ENCODE results near the gene UBL3. TPM values are rescaled to one million over a fixed set of nuclear protein-coding genes. Genes with fewer than 3 reads are reported as not detected.

Gene UBL3
- polyA plus RNA-seq, 1 of the 3 experiments (the other 2 are of a cell fraction) = 5.8 TPM

GRCh38 chr13:29782798-29783197 is 67.6 kb downstream of the UBL3 start:
- no peak for DNase-seq
- Histone ChIP-seq H3K27ac (ENCODE audit: low read depth in 2 of 2, low read length in 1 of 2) (no peak overlapping the region), H3K4me2 (no peak overlapping the region), H3K79me2 (ENCODE audit: insufficient read depth) (peaks cover 21% of the 10 kb centered on the region), H2AFZ (ENCODE audit: low read depth) (no peak overlapping the region), H3K36me3 (replicated peaks in 1 of 2; ENCODE audit: control insufficient read depth in 1 of 2, insufficient read depth in 2 of 2, low read length in 1 of 2) (no peaks in the 10 kb centered on the region), H3K4me3 (ENCODE audit: low read depth in 2 of 2, low read length in 1 of 2) (no peak overlapping the region), H3K9me2 (no peaks in the 10 kb centered on the region), H3K9me3 (no peaks in the 10 kb centered on the region), H4K20me1 (ENCODE audit: insufficient read depth) (no peaks in the 10 kb centered on the region), H3F3A (replicated peaks; ENCODE audit: insufficient read depth) (no peaks in the 10 kb centered on the region), H3K4me1 (ENCODE audit: control insufficient read depth in 1 of 2, insufficient read depth in 2 of 2, low read depth in 1 of 2, low read length in 1 of 2) (no peaks in the 10 kb centered on the region; a peak in 2 of 4 replicates), H3K9ac (no peak overlapping the region), H3K27me3 (ENCODE audit: insufficient read depth) (no peaks in the 10 kb centered on the region)
- ChIA-PET POLR2A (no interaction called here), CTCF (interaction anchor here (0.8 to 1.9 kb wide), 4 partner anchors 9 to 332 kb away, joined by 3 to 7 read pairs (median 6); no protein-coding TSS in a partner anchor)
- WGBS (ENCODE audit: low lambda C conversion rate) = 56% methylated on average over 1 of the region's 1 CpG
- TF ChIP-seq TEAD4 (IDR thresholded peaks at IDR 0.05; ENCODE audit: borderline replicate concordance, insufficient read depth) (no peak), CHD2 (IDR thresholded peaks at IDR 0.05; ENCODE audit: low read length, partially characterized antibody) (no peak), EZH2phosphoT487 (IDR thresholded peaks at IDR 0.05; ENCODE audit: borderline replicate concordance, low read depth) (no peak)

GRCh38 chr13:29774830-29775229 is 75.6 kb downstream of the UBL3 start:
- Histone ChIP-seq H3K36me3 (replicated peaks in 1 of 2; ENCODE audit: control insufficient read depth in 1 of 2, insufficient read depth in 2 of 2, low read length in 1 of 2) (peaks cover 0 to 3% of the 10 kb centered on the region in 2 experiments), H3K4me1 (ENCODE audit: control insufficient read depth in 1 of 2, insufficient read depth in 2 of 2, low read depth in 1 of 2, low read length in 1 of 2) (no peaks in the 10 kb centered on the region), H3F3A (replicated peaks; ENCODE audit: insufficient read depth) (no peaks in the 10 kb centered on the region), H3K9ac (no peak overlapping the region), H3K27me3 (ENCODE audit: insufficient read depth) (no peaks in the 10 kb centered on the region), H3K4me3 (ENCODE audit: low read depth in 2 of 2, low read length in 1 of 2) (no peak overlapping the region), H3K4me2 (no peak overlapping the region), H3K9me3 (no peaks in the 10 kb centered on the region), H4K20me1 (ENCODE audit: insufficient read depth) (no peaks in the 10 kb centered on the region), H3K27ac (ENCODE audit: low read depth in 2 of 2, low read length in 1 of 2) (no peak overlapping the region), H3K9me2 (no peaks in the 10 kb centered on the region), H2AFZ (ENCODE audit: low read depth) (no peak overlapping the region), H3K79me2 (ENCODE audit: insufficient read depth) (peaks cover 12% of the 10 kb centered on the region)
- 83% methylated on average over 1 of the region's 1 CpG for WGBS (ENCODE audit: low lambda C conversion rate)
- TF ChIP-seq YY1 (IDR thresholded peaks at IDR 0.05; ENCODE audit: low read depth) = no peak
- no peak for TF ChIP-seq GABPA (IDR thresholded peaks at IDR 0.05; ENCODE audit: low read depth)
- no peak for TF ChIP-seq MEF2A (IDR thresholded peaks at IDR 0.05; ENCODE audit: borderline replicate concordance, low read depth)
- TF ChIP-seq USF2 (IDR thresholded peaks at IDR 0.05; ENCODE audit: borderline replicate concordance, low read depth, low read length) = no peak
- no peak for TF ChIP-seq POLR2AphosphoS5 (IDR thresholded peaks at IDR 0.05; ENCODE audit: low read depth, low read length)
- no peak for TF ChIP-seq FOXM1 (IDR thresholded peaks at IDR 0.05; ENCODE audit: low read depth)
- TF ChIP-seq IRF3 (IDR thresholded peaks at IDR 0.05; ENCODE audit: low read depth, low read length) = no peak
- TF ChIP-seq RCOR1 (IDR thresholded peaks at IDR 0.05; ENCODE audit: low read length) = no peak
- no peak for TF ChIP-seq FOXJ3 (CRISPR knock-in tag; IDR thresholded peaks at IDR 0.05)
- no peak for TF ChIP-seq EP300 (IDR thresholded peaks at IDR 0.05; ENCODE audit: borderline replicate concordance in 1 of 2, low read depth in 1 of 2, low read length in 1 of 2)
- TF ChIP-seq TCF12 (IDR thresholded peaks at IDR 0.05) = no peak
- TF ChIP-seq FOSL2 (IDR thresholded peaks at IDR 0.05; ENCODE audit: borderline replicate concordance, low read depth) = no peak
- TF ChIP-seq EZH2phosphoT487 (IDR thresholded peaks at IDR 0.05; ENCODE audit: borderline replicate concordance, low read depth) = no peak
- no peak for TF ChIP-seq REST (IDR thresholded peaks at IDR 0.05; ENCODE audit: low read depth, low read length)
- no peak for TF ChIP-seq TAF1 (IDR thresholded peaks at IDR 0.05; ENCODE audit: borderline replicate concordance, low read depth, low read length)
- no peak for DNase-seq
- ChIA-PET POLR2A (no interaction called here), CTCF (interaction anchor here (1.0 to 9.0 kb wide), 2 partner anchors 180 to 339 kb away, joined by 3 to 164 read pairs; partner anchors contain the start of gene SLC7A1)

Measured in SK-N-SH (cell line).